Activated naive CD8-positive, alpha-beta T cell treated with anti-CD3 and anti-CD28 coated beads for 36 hours (primary cell): ENCODE results near the gene LMAN2L. TPM values are rescaled to one million over a fixed set of nuclear protein-coding genes. Genes with fewer than 3 reads are reported as not detected.
"Not testable (repeated sequence)": the region's sequence is repeated elsewhere in the genome, so short reads cannot be mapped to it uniquely, and the experiment has no call there.

Source experiments
- DNase-seq: peaks from one replicate; pipeline ENCODE4 v3.0.0; 2021
- H3K27ac Mint-ChIP-seq: one replicate; pipeline ENCODE4 v1.8.0; 2022; ENCODE audit warnings: mild to moderate bottlenecking, moderate library complexity, mixed read lengths
- H3K27me3 Mint-ChIP-seq: one replicate; pipeline ENCODE4 v1.8.0; 2022; ENCODE audit warnings: mild to moderate bottlenecking, mixed read lengths
- H3K36me3 Mint-ChIP-seq: one replicate; pipeline ENCODE4 v1.8.0; 2021; ENCODE audit warnings: mild to moderate bottlenecking, mixed read lengths
- H3K4me1 Mint-ChIP-seq: one replicate; pipeline ENCODE4 v1.8.0; 2021; ENCODE audit warnings: mixed read lengths
- H3K4me3 Mint-ChIP-seq: one replicate; pipeline ENCODE4 v1.8.0; 2022; ENCODE audit warnings: mild to moderate bottlenecking, moderate library complexity, mixed read lengths
- H3K9me3 Mint-ChIP-seq: one replicate; pipeline ENCODE4 v1.8.0; 2022; ENCODE audit warnings: mixed read lengths
- total RNA-seq, 2 experiments: library from RNA; stranded (reverse); gene quantifications; one replicate each; pipeline ENCODE4 v1.2.3, GENCODE V29; 2021

LMAN2L gene
- total RNA-seq, 2 experiments from 2014 or later = 4.5 to 5.2 TPM

DNA sequence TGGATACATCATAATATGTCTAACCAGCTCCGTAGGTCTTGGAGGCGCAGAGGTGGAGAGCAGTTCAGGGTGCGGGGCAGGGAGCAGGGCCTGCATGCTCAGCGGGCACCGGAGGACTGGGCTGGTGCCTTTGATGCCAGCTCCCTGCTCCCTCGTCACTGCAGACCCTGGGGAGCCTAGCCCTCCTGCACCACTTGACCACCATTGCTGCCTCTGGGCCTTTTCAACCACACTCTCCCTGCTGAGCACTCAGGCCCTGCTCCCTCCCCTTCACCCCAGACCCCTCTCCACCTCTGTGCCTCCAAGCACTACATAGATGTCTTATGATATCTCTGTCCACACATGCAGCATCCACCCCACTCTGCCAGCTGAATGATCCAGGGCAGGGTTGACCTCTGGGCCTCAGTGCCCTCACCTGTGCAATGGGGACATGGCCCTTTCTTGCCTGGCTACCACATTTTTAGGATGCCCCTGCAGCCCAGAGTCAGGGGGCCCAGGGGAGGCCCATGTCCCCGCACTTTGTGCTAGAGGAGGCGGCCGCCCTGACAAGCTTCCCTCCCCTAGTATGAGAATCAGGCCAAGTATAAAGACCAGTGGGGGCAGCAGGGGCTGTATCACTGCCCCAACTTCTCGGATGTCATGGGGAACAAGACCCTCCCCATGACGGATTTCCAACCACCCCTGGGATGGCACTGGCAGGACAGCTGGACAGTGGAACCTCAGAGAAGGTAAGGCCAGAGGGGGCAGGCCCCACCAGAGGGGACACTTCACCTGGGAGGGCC is 51.0 kb downstream of the LMAN2L start:
- no peaks in the 10 kb centered on the region for H3K36me3 Mint-ChIP-seq
- DNase-seq = no peak
- no peaks in the 10 kb centered on the region for H3K4me1 Mint-ChIP-seq
- H3K9me3 Mint-ChIP-seq = no peaks in the 10 kb centered on the region
- no peak overlapping the region for H3K4me3 Mint-ChIP-seq
- no peak overlapping the region for H3K27ac Mint-ChIP-seq
- H3K27me3 Mint-ChIP-seq = no peaks in the 10 kb centered on the region

DNA sequence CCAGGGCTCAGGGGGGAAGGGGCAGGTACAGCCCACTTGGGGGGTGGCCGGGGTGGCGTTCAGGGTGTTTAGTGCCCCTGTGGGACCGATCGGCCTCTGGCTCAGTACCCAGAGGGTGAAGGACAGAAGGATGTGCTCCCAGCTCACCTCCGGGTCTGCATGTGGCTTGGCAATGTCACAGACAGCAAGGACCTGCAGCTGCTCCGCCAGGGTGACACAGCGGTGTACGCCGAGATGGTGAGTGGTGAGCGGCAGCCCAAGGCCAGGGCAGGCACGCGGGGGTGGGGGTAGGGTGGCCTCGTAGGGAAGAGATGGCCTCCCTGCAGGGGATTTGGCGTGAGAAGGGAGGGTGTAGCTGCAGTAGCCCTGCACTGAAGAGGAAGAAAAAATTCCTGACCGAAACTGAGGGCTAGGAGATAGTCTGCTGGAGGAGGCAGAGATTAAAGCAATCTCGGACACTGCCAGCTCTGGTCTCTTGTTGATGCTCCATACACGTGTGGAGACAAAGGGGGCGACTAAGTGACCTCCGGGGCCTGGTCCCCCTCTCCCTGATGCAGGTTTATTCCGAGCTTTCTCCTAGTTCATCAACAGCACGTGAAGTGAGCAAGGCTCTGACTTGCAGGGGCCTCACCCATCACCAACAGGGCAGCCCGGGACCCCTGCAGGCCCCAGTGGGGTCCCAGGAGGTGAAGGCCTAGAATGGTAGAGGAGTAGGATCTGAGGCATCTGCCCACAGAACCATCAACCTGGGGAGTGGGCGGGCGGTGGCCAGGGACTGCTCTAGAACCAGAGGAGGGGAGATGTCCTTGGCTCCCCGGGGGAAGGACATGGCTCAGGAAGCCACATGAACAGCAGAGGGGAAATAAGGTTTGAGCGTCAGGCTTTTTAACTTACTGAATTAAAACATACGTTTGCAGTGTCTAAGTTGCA is 51.9 kb downstream of the LMAN2L start:
- Mint-ChIP-seq H3K4me1 (no peaks in the 10 kb centered on the region), H3K9me3 (no peaks in the 10 kb centered on the region), H3K4me3 (no peak overlapping the region), H3K27ac (no peak overlapping the region), H3K36me3 (no peaks in the 10 kb centered on the region), H3K27me3 (no peaks in the 10 kb centered on the region)
- no peak for DNase-seq

DNA sequence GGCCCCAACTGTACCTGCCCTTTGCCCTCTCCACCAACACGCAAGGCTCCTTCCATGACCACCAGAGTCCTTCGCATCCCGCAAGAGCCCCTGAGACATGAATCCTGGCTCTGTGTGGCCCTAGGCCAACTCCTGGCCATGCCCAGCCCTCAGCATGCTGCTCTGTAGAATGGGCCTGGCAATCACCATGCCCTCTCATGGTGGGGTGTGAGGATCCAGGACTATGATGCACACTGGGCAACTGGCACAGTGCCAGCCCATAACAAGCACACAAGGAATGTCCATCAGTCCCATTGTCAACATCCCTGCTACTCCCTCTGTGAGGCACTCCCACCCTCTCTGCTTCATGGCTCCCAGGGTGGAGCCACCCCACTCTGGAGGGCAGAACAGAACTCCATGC is 52.6 kb downstream of the LMAN2L start:
- H3K36me3 Mint-ChIP-seq = no peaks in the 10 kb centered on the region
- H3K9me3 Mint-ChIP-seq = no peaks in the 10 kb centered on the region
- H3K27ac Mint-ChIP-seq = no peak overlapping the region
- no peak for DNase-seq
- H3K27me3 Mint-ChIP-seq = no peaks in the 10 kb centered on the region
- no peak overlapping the region for H3K4me3 Mint-ChIP-seq
- H3K4me1 Mint-ChIP-seq = no peaks in the 10 kb centered on the region

DNA sequence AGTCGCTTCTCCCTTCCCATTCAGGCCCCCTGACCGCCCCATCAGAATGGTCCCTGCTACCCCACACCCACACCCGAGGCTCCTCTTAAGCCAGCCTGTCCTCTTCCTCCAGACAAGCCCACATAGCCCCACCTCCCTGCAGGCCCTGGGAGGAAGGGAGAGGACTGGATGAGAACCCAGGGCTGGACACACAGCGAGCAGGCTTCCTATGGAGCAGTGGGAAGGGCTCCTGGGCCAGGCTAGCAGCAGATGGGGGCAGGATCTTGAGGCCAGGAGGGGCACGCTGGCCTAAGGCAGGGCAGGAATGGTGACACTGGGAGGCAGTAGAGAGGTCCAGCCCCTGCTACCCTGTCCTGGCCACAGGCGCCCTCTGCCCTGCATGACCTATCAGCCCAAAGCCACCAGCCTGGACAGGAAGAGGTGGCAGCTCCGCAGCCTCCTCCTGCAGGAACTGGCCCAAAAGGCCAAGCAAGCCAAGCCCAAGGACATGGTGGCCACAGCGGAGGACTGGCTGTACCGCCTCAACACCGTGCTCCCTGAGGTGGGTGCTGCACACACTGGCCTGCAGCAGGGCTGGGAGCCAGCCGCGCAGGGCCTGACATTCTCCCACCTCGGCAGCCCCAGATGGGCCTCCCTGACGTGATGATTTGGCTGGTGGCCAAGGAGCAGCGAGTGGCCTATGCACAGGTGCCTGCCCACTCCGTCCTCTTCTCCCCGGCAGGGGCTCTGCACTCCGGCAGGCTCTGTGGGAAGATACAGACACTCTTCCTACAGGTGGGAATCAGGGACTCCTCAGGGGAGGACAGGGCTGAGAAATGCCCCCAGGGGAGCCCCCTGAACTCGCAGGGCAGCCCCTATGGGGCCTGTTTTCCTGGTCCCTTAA is 54.0 kb downstream of the LMAN2L start:
- no peak for DNase-seq
- no peaks in the 10 kb centered on the region for H3K36me3 Mint-ChIP-seq
- no peaks in the 10 kb centered on the region for H3K27me3 Mint-ChIP-seq
- H3K4me1 Mint-ChIP-seq = no peaks in the 10 kb centered on the region
- no peaks in the 10 kb centered on the region for H3K9me3 Mint-ChIP-seq
- no peak overlapping the region for H3K4me3 Mint-ChIP-seq
- H3K27ac Mint-ChIP-seq = no peak overlapping the region

DNA sequence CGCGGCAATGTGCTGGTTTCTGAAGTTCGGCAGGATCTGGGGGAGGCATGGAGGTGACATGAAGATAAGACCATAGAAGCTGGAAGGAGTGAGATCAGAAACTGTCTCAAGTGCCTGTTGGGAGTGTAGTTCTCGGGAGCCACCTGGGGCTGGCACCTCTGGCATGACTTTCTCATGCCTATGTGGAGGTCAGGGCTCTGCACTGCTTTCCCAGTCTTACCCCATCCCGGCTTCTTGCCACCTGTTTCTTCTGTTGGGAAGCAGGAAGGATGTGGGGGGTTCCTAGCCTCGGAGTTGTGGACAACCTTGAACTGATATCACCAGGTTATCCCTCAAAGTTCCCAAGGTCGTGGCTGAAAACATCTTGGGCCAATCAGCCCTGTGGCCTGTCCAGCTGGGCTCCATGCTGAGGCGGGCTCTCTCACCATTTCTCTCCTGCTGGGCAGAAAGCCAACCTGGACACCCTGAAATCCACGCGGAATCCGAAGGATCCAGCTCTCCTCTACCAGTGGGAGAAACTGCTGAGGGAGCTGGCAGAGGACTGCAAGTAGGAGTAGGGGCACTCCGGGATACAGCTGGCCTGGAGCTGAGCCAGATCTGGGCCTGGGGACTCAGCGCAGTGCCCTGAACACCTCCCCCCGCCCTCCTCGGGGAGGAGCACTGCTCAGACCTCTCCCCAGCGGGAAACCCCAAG is 54.8 kb downstream of the LMAN2L start:
- H3K27me3 Mint-ChIP-seq = no peaks in the 10 kb centered on the region
- H3K4me3 Mint-ChIP-seq = no peak overlapping the region
- no peak for DNase-seq
- no peaks in the 10 kb centered on the region for H3K36me3 Mint-ChIP-seq
- H3K9me3 Mint-ChIP-seq = no peaks in the 10 kb centered on the region
- no peaks in the 10 kb centered on the region for H3K4me1 Mint-ChIP-seq
- no peak overlapping the region for H3K27ac Mint-ChIP-seq

DNA sequence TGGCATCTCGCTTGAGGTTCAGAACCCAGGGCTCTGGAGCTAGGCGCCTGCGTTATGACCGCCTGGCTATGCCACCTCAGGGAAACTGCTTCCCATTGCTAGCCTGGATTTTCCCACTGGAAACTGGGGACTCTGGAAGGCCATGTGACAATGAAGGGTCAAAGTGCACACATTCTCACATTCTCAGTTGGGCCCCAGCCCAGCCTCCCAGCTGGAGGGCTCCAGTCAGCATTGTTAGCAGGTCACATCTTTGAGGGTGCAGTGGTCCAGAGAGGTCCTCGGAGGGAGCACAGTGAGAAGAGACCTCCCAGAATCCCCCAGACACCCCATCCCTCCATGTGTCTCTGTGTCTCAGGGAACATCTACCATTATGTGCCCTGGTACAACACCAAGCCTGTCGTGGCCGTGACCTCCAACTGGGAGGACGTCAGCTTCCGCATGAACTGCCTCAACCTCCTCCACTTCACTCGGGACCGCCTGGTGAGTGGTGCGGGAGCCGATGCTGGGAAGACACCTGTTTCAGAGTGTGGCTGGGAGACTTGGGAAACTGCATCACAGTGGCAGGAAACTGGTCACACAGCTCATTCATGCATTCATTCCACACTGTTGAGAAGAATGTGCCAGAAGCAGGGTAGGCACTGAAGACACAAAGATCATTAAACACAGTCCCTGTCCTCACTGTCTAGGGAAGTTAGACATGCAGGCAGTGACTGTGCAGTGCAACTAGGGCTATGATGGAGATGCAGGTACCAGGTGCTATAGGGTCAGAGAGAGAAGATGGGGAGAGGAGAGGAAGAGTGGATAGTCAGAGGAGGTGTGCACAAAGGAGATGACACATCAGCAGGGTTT is 55.7 kb downstream of the LMAN2L start:
- Mint-ChIP-seq H3K9me3 (no peaks in the 10 kb centered on the region), H3K4me1 (no peaks in the 10 kb centered on the region), H3K27ac (no peak overlapping the region), H3K36me3 (no peaks in the 10 kb centered on the region), H3K4me3 (no peak overlapping the region), H3K27me3 (no peaks in the 10 kb centered on the region)
- no peak for DNase-seq

DNA sequence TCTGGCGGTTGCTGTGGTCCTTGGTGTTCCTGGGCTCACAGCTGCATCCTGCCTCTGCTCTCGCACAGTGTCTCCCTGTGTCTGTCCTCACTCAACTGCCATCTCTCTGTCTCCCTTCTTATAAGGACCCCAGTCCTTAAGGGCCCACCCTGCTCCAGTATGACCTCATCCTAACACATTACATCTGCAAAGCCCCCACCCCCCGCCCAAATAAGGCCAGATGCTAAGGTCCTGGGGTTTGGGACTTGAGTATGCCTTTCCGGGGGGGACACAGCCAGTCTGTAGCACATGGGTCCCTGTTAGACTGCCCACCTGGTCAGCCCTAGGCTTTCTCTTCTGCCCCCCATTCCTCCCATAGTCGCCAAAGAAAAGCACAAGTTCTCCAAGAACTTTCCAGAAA is 56.6 kb downstream of the LMAN2L start:
- no peaks in the 10 kb centered on the region for H3K4me1 Mint-ChIP-seq
- H3K4me3 Mint-ChIP-seq = no peak overlapping the region
- H3K27ac Mint-ChIP-seq = no peak overlapping the region
- H3K9me3 Mint-ChIP-seq = no peaks in the 10 kb centered on the region
- H3K36me3 Mint-ChIP-seq = no peaks in the 10 kb centered on the region
- H3K27me3 Mint-ChIP-seq = no peaks in the 10 kb centered on the region
- DNase-seq = no peak

DNA sequence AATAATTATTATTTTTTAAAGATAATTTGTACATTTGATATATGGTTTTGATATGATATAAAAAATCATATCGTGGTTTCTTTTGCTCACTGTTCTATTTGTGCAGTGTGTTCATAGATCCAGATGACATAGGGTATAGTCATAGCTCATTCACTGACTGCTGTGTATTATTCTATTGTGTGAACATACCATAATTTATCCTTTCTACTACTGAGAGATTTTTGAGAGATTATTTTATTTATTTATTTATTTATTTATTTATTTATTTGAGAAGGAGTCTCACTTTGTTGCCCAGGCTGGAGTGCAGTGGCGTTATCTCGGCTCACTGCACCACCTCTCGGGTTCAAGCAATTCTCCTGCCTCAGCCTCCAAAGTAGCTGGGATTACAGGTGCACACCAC is 58.3 kb downstream of the LMAN2L start:
- Mint-ChIP-seq H3K27me3 (no peaks in the 10 kb centered on the region), H3K4me3 (no peak overlapping the region), H3K27ac (no peak overlapping the region), H3K9me3 (no peaks in the 10 kb centered on the region), H3K4me1 (no peaks in the 10 kb centered on the region), H3K36me3 (no peaks in the 10 kb centered on the region)
- no peak for DNase-seq

DNA sequence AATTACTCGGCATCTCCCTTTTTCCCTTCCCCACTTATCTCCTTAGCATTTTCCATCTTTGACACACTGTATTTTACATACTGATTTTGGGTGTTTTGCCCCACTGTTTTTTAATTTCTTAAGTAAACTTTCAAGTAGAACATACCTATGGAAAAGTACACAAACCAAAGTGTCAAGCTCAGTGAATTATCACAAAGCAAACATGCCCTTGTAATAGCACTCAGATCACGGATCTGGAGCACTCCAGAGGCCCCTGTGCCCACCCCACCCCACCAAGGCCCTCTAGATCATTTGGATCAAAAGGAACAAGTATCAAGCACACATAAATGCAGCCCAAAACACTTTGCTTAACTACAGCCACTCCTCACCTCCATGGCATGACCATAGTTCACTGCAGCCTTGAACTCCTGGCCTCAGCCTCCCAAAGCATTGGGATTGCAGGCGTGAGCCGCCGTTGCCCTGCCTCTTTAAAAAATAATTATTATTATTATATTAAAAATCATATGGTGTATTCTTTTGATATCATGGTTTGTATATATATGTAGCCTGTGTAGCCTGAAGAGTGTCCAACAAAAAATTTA is 59.2 kb downstream of the LMAN2L start:
- H3K4me1 Mint-ChIP-seq = no peaks in the 10 kb centered on the region
- no peaks in the 10 kb centered on the region for H3K36me3 Mint-ChIP-seq
- no peaks in the 10 kb centered on the region for H3K9me3 Mint-ChIP-seq
- H3K4me3 Mint-ChIP-seq = no peak overlapping the region
- no peaks in the 10 kb centered on the region for H3K27me3 Mint-ChIP-seq
- no peak overlapping the region for H3K27ac Mint-ChIP-seq
- no peak for DNase-seq

DNA sequence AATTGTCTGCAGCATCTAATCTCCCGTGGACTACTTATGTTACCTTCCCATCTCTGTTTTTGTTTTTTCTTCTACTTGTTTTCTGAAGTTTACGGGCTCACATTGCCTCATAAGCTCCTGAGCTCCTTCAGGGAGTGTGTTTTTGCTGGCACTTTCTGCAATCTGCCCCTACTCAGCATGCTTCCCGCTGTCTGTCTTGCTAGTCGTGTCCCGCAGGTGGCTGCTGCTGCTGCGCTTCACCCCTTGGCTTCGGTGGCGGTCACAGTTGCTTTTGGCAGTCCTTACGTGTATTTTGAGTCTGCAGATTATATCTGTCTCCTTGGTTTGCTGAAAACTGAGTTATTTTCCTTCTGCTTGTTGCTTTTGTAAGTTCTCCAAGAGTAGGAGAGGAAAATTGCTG is 60.0 kb downstream of the LMAN2L start:
- no peak overlapping the region for H3K27ac Mint-ChIP-seq
- H3K36me3 Mint-ChIP-seq = no peaks in the 10 kb centered on the region
- H3K4me1 Mint-ChIP-seq = no peaks in the 10 kb centered on the region
- no peak overlapping the region for H3K4me3 Mint-ChIP-seq
- no peaks in the 10 kb centered on the region for H3K9me3 Mint-ChIP-seq
- DNase-seq = no peak
- H3K27me3 Mint-ChIP-seq = no peaks in the 10 kb centered on the region

DNA sequence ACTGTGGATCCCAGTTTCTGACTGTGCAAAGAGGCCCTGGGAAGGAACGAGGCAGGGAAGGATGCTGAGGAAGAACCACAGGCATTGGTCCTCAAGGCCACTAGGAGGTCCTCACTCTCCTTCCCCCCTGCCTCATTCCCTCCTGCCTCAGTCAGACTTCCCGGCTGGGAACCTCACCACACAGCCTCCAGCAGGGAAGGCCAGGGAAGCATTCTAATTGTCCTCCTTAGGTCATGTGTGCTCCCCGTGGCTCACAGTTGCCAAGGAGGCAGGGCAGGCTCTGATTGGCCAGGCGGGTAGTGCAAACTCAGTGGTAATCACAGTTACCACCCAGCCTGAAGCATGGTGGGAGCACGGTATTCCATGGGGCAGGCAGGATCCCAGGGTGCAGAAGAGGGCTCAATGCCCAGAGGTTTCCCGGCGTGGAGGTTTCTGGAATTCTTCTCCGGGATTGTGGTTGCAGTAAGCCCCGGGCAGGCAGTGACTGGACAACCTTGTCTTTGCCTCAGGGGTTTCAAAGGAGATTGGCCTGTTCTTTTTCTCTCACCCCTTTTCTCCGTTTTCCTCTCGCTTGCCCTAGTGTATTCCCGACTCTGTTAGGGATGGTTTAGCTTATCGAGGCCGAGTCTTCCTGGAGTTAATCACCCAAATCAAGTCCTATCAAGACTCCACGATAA is 70.2 kb downstream of the LMAN2L start:
- Mint-ChIP-seq H3K9me3 (no peaks in the 10 kb centered on the region), H3K36me3 (no peaks in the 10 kb centered on the region), H3K27ac (no peak overlapping the region), H3K4me1 (no peaks in the 10 kb centered on the region), H3K4me3 (no peak overlapping the region), H3K27me3 (no peaks in the 10 kb centered on the region)
- DNase-seq = no peak

DNA sequence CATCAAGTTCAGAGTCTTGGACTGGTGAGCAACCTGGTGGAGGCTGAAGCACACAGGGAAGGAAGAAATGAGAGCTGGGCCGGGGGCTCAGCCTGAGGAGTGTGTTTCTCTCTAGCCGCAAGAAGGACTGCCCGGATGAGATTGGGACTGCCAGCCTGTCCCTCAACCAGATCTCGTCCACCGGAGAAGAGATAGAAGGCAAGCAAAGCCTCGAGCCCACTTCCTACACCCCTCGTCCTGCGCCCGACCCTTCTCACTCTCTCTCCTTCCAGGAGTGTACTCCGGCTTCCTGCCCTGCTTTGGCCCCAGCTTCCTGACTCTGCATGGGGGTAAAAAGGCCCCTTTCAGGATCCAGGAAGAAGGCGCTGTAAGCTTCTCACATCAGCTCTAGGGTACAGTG is 71.1 kb downstream of the LMAN2L start:
- Mint-ChIP-seq H3K4me1 (no peaks in the 10 kb centered on the region), H3K4me3 (no peak overlapping the region), H3K36me3 (no peaks in the 10 kb centered on the region), H3K27ac (no peak overlapping the region), H3K9me3 (no peaks in the 10 kb centered on the region), H3K27me3 (no peaks in the 10 kb centered on the region)
- no peak for DNase-seq

DNA sequence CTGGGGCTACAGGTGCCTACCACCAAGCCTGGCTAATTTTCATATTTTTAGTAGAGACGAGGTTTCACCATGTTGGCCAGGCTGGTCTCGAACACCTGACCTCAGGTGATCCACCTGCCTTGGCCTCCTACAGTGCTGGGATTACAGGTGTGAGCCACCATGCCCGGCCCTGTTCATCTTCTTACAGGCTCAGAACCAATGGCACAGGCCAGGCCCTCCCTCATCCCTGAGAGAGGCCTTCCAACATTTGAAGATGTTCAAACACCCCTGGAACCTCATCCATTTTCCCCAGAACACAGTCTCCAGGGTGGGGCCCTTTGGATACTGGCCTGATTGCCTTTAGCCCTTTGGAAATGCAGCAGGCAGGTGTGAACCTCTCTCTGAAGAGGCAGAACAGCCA is 74.1 kb downstream of the LMAN2L start:
- not testable (repeated sequence) for H3K36me3 Mint-ChIP-seq, H3K27me3 Mint-ChIP-seq, H3K9me3 Mint-ChIP-seq, DNase-seq, H3K4me1 Mint-ChIP-seq, H3K4me3 Mint-ChIP-seq, H3K27ac Mint-ChIP-seq
